ENCODE results near the gene HSPA4.

GRCh38 chr5:133047404-133047803 is 4.4 kb upstream of the HSPA4 start:
- TF ChIP-seq GATA3 (IDR thresholded peaks at IDR 0.05; ENCODE audit: low read depth, low read length): no peak
- TF ChIP-seq GATA2 (IDR thresholded peaks at IDR 0.05; ENCODE audit: low read depth, low read length): no peak
